ENCODE data around the gene PTMS.

The PTMS gene

DNA sequence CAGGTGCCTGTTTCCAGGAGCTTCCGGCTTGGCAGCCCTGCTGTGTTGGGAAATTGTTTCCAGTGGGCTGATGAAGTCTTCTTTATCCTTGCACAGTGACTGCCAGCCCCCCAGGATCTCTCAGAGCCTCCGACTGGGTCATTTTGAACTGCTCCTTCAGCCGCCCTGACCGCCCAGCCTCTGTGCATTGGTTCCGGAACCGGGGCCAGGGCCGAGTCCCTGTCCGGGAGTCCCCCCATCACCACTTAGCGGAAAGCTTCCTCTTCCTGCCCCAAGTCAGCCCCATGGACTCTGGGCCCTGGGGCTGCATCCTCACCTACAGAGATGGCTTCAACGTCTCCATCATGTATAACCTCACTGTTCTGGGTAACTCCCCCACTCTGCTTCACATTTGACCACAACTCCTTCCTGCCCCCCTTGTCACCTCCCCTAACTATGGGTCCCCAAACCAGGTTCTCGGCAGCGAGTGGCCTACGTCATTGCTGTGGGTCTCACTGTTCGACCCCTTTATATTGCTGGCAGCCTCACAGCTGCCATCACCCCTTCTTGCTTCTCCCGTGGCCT is 8.4 kb downstream of the PTMS start:
- Histone ChIP-seq H3K4me3 (ENCODE audit: low read length) (no peak overlapping the region), H3K4me2 (ENCODE audit: low read length) (no peak overlapping the region), H2AFZ (ENCODE audit: low read depth, low read length) (no peak overlapping the region), H3K27ac (ENCODE audit: low read length) (no peak overlapping the region), H3K79me2 (ENCODE audit: low read length) (no peaks in the 10 kb centered on the region), H3K9ac (ENCODE audit: low read length) (no peak overlapping the region), H3K27me3 (ENCODE audit: low read depth, low read length) (peaks cover 43% of the 10 kb centered on the region), H3K9me3 (ENCODE audit: insufficient read depth, low read length) (no peaks in the 10 kb centered on the region), H3K4me1 (ENCODE audit: low read length) (peaks cover 56% of the 10 kb centered on the region), H3K36me3 (replicated peaks; ENCODE audit: low read depth, low read length) (no peaks in the 10 kb centered on the region), H4K20me1 (ENCODE audit: insufficient read depth, low read length) (no peaks in the 10 kb centered on the region)
- no peak for TF ChIP-seq EZH2phosphoT487 (IDR thresholded peaks at IDR 0.05; ENCODE audit: low read depth)
- no peak for TF ChIP-seq CTCF (IDR thresholded peaks at IDR 0.05; ENCODE audit: low read depth, low read length)

DNA sequence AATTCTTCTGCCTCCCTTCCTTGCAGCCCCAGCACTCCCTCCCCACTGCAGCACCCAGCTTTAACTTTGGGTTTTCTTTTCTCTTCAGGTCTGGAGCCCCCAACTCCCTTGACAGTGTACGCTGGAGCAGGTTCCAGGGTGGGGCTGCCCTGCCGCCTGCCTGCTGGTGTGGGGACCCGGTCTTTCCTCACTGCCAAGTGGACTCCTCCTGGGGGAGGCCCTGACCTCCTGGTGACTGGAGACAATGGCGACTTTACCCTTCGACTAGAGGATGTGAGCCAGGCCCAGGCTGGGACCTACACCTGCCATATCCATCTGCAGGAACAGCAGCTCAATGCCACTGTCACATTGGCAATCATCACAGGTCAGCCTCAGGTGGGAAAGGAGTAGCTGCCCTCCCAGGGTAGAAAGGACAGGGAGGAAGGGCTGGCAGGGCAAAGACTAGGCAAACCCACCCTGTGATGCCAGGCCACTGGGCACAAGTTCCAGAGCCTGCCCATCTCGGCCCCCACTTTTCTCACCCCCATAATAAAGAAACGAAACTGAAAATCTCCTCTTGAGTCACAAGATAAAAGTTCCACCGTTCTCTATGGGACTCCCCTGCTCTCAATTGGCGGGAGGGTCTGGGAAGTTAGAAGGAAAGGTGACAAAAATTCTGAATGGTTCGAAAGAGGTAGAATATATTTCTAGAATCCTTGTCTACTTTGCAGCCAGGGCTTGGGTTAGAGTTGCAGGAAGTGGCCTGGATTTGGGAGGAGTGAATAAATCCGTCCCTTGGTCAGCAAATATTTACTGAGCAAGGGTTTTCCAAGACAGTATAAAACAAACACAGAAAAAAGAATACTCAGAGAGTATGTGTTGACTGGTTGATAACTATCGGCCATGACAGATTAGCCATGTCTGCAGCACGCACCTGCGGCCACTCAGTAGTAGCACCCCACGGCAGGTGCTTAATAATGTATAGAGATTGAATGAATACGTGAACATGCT is 9.3 kb downstream of the PTMS start:
- Histone ChIP-seq H4K20me1 (ENCODE audit: insufficient read depth, low read length) (no peaks in the 10 kb centered on the region), H3K36me3 (replicated peaks; ENCODE audit: low read depth, low read length) (no peaks in the 10 kb centered on the region), H3K4me3 (ENCODE audit: low read length) (peak overlapping the region; percentile 12; the same call in 1 of the 2 replicates), H3K9ac (ENCODE audit: low read length) (no peak overlapping the region), H3K9me3 (ENCODE audit: insufficient read depth, low read length) (no peaks in the 10 kb centered on the region), H3K79me2 (ENCODE audit: low read length) (no peaks in the 10 kb centered on the region), H3K4me2 (ENCODE audit: low read length) (peak overlapping the region; percentile 65), H3K27me3 (ENCODE audit: low read depth, low read length) (peaks cover 38% of the 10 kb centered on the region), H2AFZ (ENCODE audit: low read depth, low read length) (no peak overlapping the region), H3K4me1 (ENCODE audit: low read length) (peaks cover 56% of the 10 kb centered on the region), H3K27ac (ENCODE audit: low read length) (no peak overlapping the region)
- TF ChIP-seq EZH2phosphoT487 (IDR thresholded peaks at IDR 0.05; ENCODE audit: low read depth) = no peak
- no peak for TF ChIP-seq CTCF (IDR thresholded peaks at IDR 0.05; ENCODE audit: low read depth, low read length)

DNA sequence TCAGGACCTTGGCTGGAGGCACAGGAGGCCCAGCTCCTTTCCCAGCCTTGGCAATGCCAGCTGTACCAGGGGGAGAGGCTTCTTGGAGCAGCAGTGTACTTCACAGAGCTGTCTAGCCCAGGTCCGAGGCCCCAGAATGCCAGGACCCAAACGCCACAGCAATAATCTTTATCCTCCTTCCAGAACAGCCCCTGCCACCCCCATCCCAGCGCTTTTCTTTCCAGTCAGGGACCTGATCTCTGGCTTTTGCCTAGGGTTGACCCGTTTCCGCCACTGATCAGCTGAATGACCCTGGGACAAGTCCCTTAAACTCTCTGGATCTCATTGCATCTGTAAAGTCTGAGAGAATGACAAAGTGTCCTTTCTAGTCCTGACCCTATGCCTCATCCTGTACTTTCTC is 11.2 kb downstream of the PTMS start:
- no peaks in the 10 kb centered on the region for H3K9me3 ChIP-seq (ENCODE audit: insufficient read depth, low read length)
- H3K79me2 ChIP-seq (ENCODE audit: low read length) = no peaks in the 10 kb centered on the region
- no peak overlapping the region for H2AFZ ChIP-seq (ENCODE audit: low read depth, low read length)
- H3K36me3 ChIP-seq (replicated peaks; ENCODE audit: low read depth, low read length) = no peaks in the 10 kb centered on the region
- peaks cover 30% of the 10 kb centered on the region for H3K27me3 ChIP-seq (ENCODE audit: low read depth, low read length)
- H4K20me1 ChIP-seq (ENCODE audit: insufficient read depth, low read length) = no peaks in the 10 kb centered on the region
- H3K4me3 ChIP-seq (ENCODE audit: low read length) = no peak overlapping the region
- peaks cover 37% of the 10 kb centered on the region for H3K4me1 ChIP-seq (ENCODE audit: low read length)
- no peak overlapping the region for H3K4me2 ChIP-seq (ENCODE audit: low read length)
- no peak overlapping the region for H3K9ac ChIP-seq (ENCODE audit: low read length)
- TF ChIP-seq CTCF (IDR thresholded peaks at IDR 0.05; ENCODE audit: low read depth, low read length) (no peak), EZH2phosphoT487 (IDR thresholded peaks at IDR 0.05; ENCODE audit: low read depth) (no peak)
- H3K27ac ChIP-seq (ENCODE audit: low read length) = no peak overlapping the region

DNA sequence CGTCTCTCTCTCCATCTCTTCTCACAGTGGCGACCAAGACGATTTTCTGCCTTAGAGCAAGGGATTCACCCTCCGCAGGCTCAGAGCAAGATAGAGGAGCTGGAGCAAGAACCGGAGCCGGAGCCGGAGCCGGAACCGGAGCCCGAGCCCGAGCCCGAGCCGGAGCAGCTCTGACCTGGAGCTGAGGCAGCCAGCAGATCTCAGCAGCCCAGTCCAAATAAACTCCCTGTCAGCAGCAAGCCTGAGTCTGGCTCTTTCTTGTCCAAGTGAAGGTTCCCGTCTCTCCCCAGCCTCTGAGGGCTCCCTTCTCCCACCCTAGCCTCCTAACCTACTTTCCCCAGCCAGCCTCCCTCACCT is 12.0 kb downstream of the PTMS start:
- H3K4me2 ChIP-seq (ENCODE audit: low read length) = peak overlapping the region; percentile 92
- H3K79me2 ChIP-seq (ENCODE audit: low read length) = no peaks in the 10 kb centered on the region
- peak overlapping the region; percentile 76 for H3K4me3 ChIP-seq (ENCODE audit: low read length)
- H3K4me1 ChIP-seq (ENCODE audit: low read length) = peaks cover 29% of the 10 kb centered on the region
- H3K9me3 ChIP-seq (ENCODE audit: insufficient read depth, low read length) = no peaks in the 10 kb centered on the region
- no peak overlapping the region for H3K27ac ChIP-seq (ENCODE audit: low read length)
- peak overlapping the region; percentile 59 for H3K9ac ChIP-seq (ENCODE audit: low read length)
- TF ChIP-seq CTCF (IDR thresholded peaks at IDR 0.05; ENCODE audit: low read depth, low read length) = no peak
- TF ChIP-seq EZH2phosphoT487 (IDR thresholded peaks at IDR 0.05; ENCODE audit: low read depth) = no peak
- H3K36me3 ChIP-seq (replicated peaks; ENCODE audit: low read depth, low read length) = no peaks in the 10 kb centered on the region
- H4K20me1 ChIP-seq (ENCODE audit: insufficient read depth, low read length) = no peaks in the 10 kb centered on the region
- peak overlapping the region; percentile 82 for H2AFZ ChIP-seq (ENCODE audit: low read depth, low read length)
- peaks cover 30% of the 10 kb centered on the region for H3K27me3 ChIP-seq (ENCODE audit: low read depth, low read length)
